Heart left ventricle (tissue), 16 donors: ENCODE measurements around the gene ZNF516. TPM values are rescaled to one million over a fixed set of nuclear protein-coding genes. Genes with fewer than 3 reads are reported as not detected.
A peak's percentile ranks its signal among the peaks of the same experiment; 100 is the strongest.

Experiments
- ATAC-seq, 4 donors: fragments of 200-7000 bp; cut with Tn5 transposase; one replicate each; pipeline ENCODE4 v1.9.1; 2020 to 2022; ENCODE audit warnings: moderate library complexity in 4 of 4, mild to moderate bottlenecking in 3 of 4, moderate number of reproducible peaks in 1 of 4
- DNase-seq, 5 donors: peaks; one replicate each; pipeline ENCODE4 v3.0.0-alpha.2; 2020
- H3K27ac ChIP-seq, 12 donors: fragments of 200-600 bp; sonication (generic) in 4 of 12; one replicate each; pipeline versions ENCODE4 v1.5.0 to v1.8.0; 2016 to 2022; ENCODE audit warnings: mild to moderate bottlenecking in 2 of 12
- H3K27me3 ChIP-seq, 9 donors: fragments of 200-600 bp; sonication (generic) in 2 of 9; one replicate each; pipeline versions ENCODE4 v1.5.1 to v1.8.0; 2016 to 2022; ENCODE audit warnings: mild to moderate bottlenecking in 3 of 9
- H3K36me3 ChIP-seq, 9 donors: fragments of 200-600 bp; sonication (generic) in 2 of 9; one replicate each; pipeline versions ENCODE4 v1.5.0 to v1.8.0; 2018 to 2022; ENCODE audit warnings: mild to moderate bottlenecking in 2 of 9
- H3K4me1 ChIP-seq, 12 donors: fragments of 200-600 bp; sonication (generic) in 4 of 12; one replicate each; pipeline versions ENCODE4 v1.5.0 to v1.8.0; 2016 to 2022; ENCODE audit warnings: mild to moderate bottlenecking in 3 of 12
- H3K4me3 ChIP-seq, 12 donors: fragments of 200-600 bp; sonication (generic) in 4 of 12; one replicate each; pipeline versions ENCODE4 v1.5.0 to v1.8.0; 2017 to 2022; ENCODE audit warnings: mild to moderate bottlenecking in 9 of 12, moderate library complexity in 4 of 12
- H3K9me3 ChIP-seq, 12 donors: fragments of 200-600 bp; sonication (generic) in 4 of 12; one replicate each; pipeline versions ENCODE4 v1.5.0 to v1.8.0; 2016 to 2022; ENCODE audit warnings: mild to moderate bottlenecking in 1 of 12
- CTCF ChIP-seq, 12 donors: fragments of 200-600 bp; sonication (generic) in 4 of 12; IDR thresholded peaks; one replicate each; pipeline versions ENCODE4 v1.5.0 to v1.8.0; 2018 to 2022; ENCODE audit warnings: antibody characterized with exemption in 12 of 12, mild to moderate bottlenecking in 5 of 12
- POLR2A ChIP-seq, 2 donors: fragments of 450-650 bp; IDR thresholded peaks; one replicate each; pipeline ENCODE4 v1.6.1; 2017; ENCODE audit warnings: antibody characterized with exemption in 2 of 2, mild to moderate bottlenecking in 2 of 2, moderate library complexity in 2 of 2
- WGBS, 4 donors: extraction: QIAGEN DNeasy Blood & Tissue Kit in 2 of 4; methylation state at CpG; one replicate each; pipeline versions ENCODE4 v1.1.5 to v1.1.7; 2013 to 2018; 5-methylcytosine and 5-hydroxymethylcytosine counted together
- intact Hi-C, 10 donors: fragments of 100-400 bp; cut with DNase I; formaldehyde crosslinking; loops; one replicate each; pipeline versions ENCODE4 v1.11.1 to v1.14.2; 2022
- polyA plus RNA-seq, 2 donors: library from polyadenylated mRNA; stranded (reverse); fragments of 200-250 nt; gene quantifications; one replicate each; pipeline ENCODE4 v1.2.3, GENCODE V29; 2013
- total RNA-seq, 9 donors: library from RNA; depleted of rRNA in 2 of 9; stranded (reverse); fragments of >200 nt in 2 of 9; fragmentation: NEBNext Ultra II Directional in 3 of 9; extraction: Animal tissue kit (Norgen Biotek cat#: 25700) in 3 of 9; gene quantifications; one replicate each; pipeline versions ENCODE4 v1.1.0 to v1.2.4, GENCODE V29; 2016 to 2023
- donor health status: ischemic (EF 13 %, LVEDD 7.1; RV severe dilation, severe dysfunction).
- donor health status: healthy with polysubstance abuse.
- donor health status: DM: no; HTN: yes; CAD: no.
- donor health status: DM: no; HTN: no; CAD: no.
- donor health status: ischemic (EF 25% LVEDD 6.9; RV normal size, moderate dysfunction).
- donor health status: ischemic (EF 25% LVEDD 5.7; RV mildly dilated, moderate dysfunction).
- donor health status: healthy.
- donor health status: DM: yes; HTN: yes; CAD: no.
- donor health status: ischemic (EF 35%, LVEDD 5.7; RV mildly dilated, moderate dysfunction).
- donor health status: nonischemic (EF 11% LVEDD 7.7; RV severe dilation, severe dysfunction).
- donor health status: DM: yes; HTN: yes; CAD: no.
- donor health status: PGD.
- donor health status: ischemic (EF 29% LVEDD 5.4; RV normal size, mild dysfunction).
- donor health status: nonischemic (EF 23%, LVEDD 6.1; RV moderate dilation, normal function).

ZNF516 gene
- total and polyA plus RNA-seq, 11 donors = 4.8 to 24.8 (median 14.6) TPM

- Histone ChIP-seq H3K4me3 (no peak overlapping the region), H3K9me3 (no peaks in the 10 kb centered on the region), H3K4me1 (peaks cover 0 to 7% (median 0%) of the 10 kb centered on the region in 12 donors), H3K36me3 (peaks cover 0 to 37% (median 21%) of the 10 kb centered on the region in 9 donors), H3K27me3 (no peaks in the 10 kb centered on the region), H3K27ac (no peak overlapping the region)
- WGBS, 4 donors = 95 to 97% (median 96%) methylated on average over 5 of the region's 5 CpGs
- DNase-seq = no peak
- intact Hi-C loops = no loop called here
- ATAC-seq = no peak
- TF ChIP-seq CTCF (IDR thresholded peaks at IDR 0.05) (no peak), POLR2A (IDR thresholded peaks at IDR 0.05) (no peak)
Measured at GRCh38 chr18:76368976-76369375, 126.1 kb downstream of the ZNF516 start.

- TF ChIP-seq POLR2A (IDR thresholded peaks at IDR 0.05) (no peak), CTCF (IDR thresholded peaks at IDR 0.05) (no peak)
- H3K27ac ChIP-seq = no peak overlapping the region
- no peaks in the 10 kb centered on the region for H3K9me3 ChIP-seq
- intact Hi-C loops = no loop called here
- H3K4me1 ChIP-seq = peaks cover 0 to 7% (median 0%) of the 10 kb centered on the region in 12 donors
- 90 to 93% (median 92%) methylated on average over 3 of the region's 3 CpGs for WGBS, 4 donors
- no peaks in the 10 kb centered on the region for H3K27me3 ChIP-seq
- DNase-seq (no peak), ATAC-seq (no peak)
- no peak overlapping the region for H3K4me3 ChIP-seq
- H3K36me3 ChIP-seq = peaks cover 0 to 42% (median 24%) of the 10 kb centered on the region in 9 donors
Measured at GRCh38 chr18:76368271-76368670, 126.8 kb downstream of the ZNF516 start.

- no peak overlapping the region for H3K27ac ChIP-seq
- peak in 1 of 5 donors; percentile 9 for DNase-seq
Measured at GRCh38 chr18:76367168-76368125, 127.6 kb downstream of the ZNF516 start.

More at GRCh38 chr18:76367168-76368125, 127.6 kb downstream of the ZNF516 start:
- peak in 2 of 4 donors; percentile 16 to 29 for ATAC-seq
- H3K27me3 ChIP-seq = no peaks in the 10 kb centered on the region
- peaks cover 0 to 7% (median 0%) of the 10 kb centered on the region in 12 donors for H3K4me1 ChIP-seq
- TF ChIP-seq POLR2A (IDR thresholded peaks at IDR 0.05) (no peak), CTCF (IDR thresholded peaks at IDR 0.05) (no peak)
- 95 to 97% (median 96%) methylated on average over 20 of the region's 20 CpGs for WGBS, 4 donors
- no peaks in the 10 kb centered on the region for H3K9me3 ChIP-seq
- H3K4me3 ChIP-seq = no peak overlapping the region
- peaks cover 0 to 49% (median 30%) of the 10 kb centered on the region in 9 donors for H3K36me3 ChIP-seq
- intact Hi-C loops = no loop called here
